ENCODE measurements around the gene NCAN. TPM values are rescaled to one million over a fixed set of nuclear protein-coding genes. Genes with fewer than 3 reads are reported as not detected.
A peak's percentile ranks its signal among the peaks of the same experiment; 100 is the strongest.

The NCAN gene
- total and polyA plus RNA-seq, 9 of the 15 experiments (the other 6 are each of a cell fraction or from before 2014, with no cell fraction given): 0.04 TPM; not detected in 8

GRCh38 chr19:19214892-19215291 is 3.1 kb downstream of the NCAN start (continued):
- TF ChIP-seq ARID1B (IDR thresholded peaks at IDR 0.05): no peak
- no peak for TF ChIP-seq ILK (tag; IDR thresholded peaks at IDR 0.05; ENCODE audit: borderline replicate concordance, low read depth)
- TF ChIP-seq ATF3 (IDR thresholded peaks at IDR 0.05): no peak
- no peak for TF ChIP-seq ATF3 (CRISPR knock-in tag; conservative IDR thresholded peaks at IDR 0.05)
- TF ChIP-seq ZC3H8 (IDR thresholded peaks at IDR 0.05): no peak
- TF ChIP-seq MED1 (CRISPR knock-in tag; IDR thresholded peaks at IDR 0.05; ENCODE audit: borderline replicate concordance): no peak
- peak; percentile 99 for TF ChIP-seq REST (IDR thresholded peaks at IDR 0.05; ENCODE audit: borderline replicate concordance)
- TF ChIP-seq REST (CRISPR knock-in tag; IDR thresholded peaks at IDR 0.05; ENCODE audit: low read depth): peak; percentile 96
- peak; percentile 50; the same call in 1 of the 2 replicates for TF ChIP-seq CBX1 (IDR thresholded peaks at IDR 0.05; ENCODE audit: low read depth)
- peak; percentile 68 for TF ChIP-seq MAX (CRISPR knock-in tag; IDR thresholded peaks at IDR 0.05)
- peak; percentile 88 for TF ChIP-seq FOXP1 (CRISPR knock-in tag; IDR thresholded peaks at IDR 0.05)
- TF ChIP-seq ZNF274 (IDR thresholded peaks at IDR 0.05; ENCODE audit: borderline replicate concordance, low read depth, low read length): no peak
- TF ChIP-seq ELK1 (CRISPR knock-in tag; IDR thresholded peaks at IDR 0.05): no peak
- TF ChIP-seq ZNF586 (CRISPR knock-in tag; conservative IDR thresholded peaks at IDR 0.05): no peak
- TF ChIP-seq ZNF449 (CRISPR knock-in tag; IDR thresholded peaks at IDR 0.05): no peak
- no peak for TF ChIP-seq ASH1L (IDR thresholded peaks at IDR 0.05; ENCODE audit: borderline replicate concordance, low read depth, partially characterized antibody)
- no peak for TF ChIP-seq POLR2AphosphoS5 (IDR thresholded peaks at IDR 0.05; ENCODE audit: control insufficient read depth, insufficient read depth, low read depth, low read length)
- TF ChIP-seq ZNF699 (CRISPR knock-in tag; IDR thresholded peaks at IDR 0.05; ENCODE audit: insufficient replicate concordance): no peak

All from K562 (cell line).